SJSA1 (cell line): Measurements from ENCODE around the gene LIN37. TPM values are rescaled to one million over a fixed set of nuclear protein-coding genes. Genes with fewer than 3 reads are reported as not detected.

Experiments
- DNase-seq, 2 experiments: peaks; one replicate each; pipeline ENCODE4 v3.0.0-alpha.2; 2015 to 2020; ENCODE audit warnings: low spot score in 2 of 2, low read depth in 1 of 2
- H3K27ac ChIP-seq: fragments of 250-450 bp; sonication (Bioruptor Pico); 2 replicates; pipeline ENCODE4 v1.5.1; 2020; ENCODE audit warnings: mild to moderate bottlenecking, moderate library complexity
- H3K27me3 ChIP-seq: fragments of 250-450 bp; sonication (Bioruptor Pico); replicated peaks from 2 replicates; pipeline ENCODE4 v1.5.1; 2020; ENCODE audit warnings: mild to moderate bottlenecking, moderate library complexity
- H3K36me3 ChIP-seq: fragments of 250-450 bp; sonication (Bioruptor Pico); 2 replicates; pipeline ENCODE4 v1.5.1; 2020; ENCODE audit warnings: mild to moderate bottlenecking
- H3K4me1 ChIP-seq: fragments of 250-450 bp; sonication (Bioruptor Pico); replicated peaks from 2 replicates; pipeline ENCODE4 v1.6.1; 2021; ENCODE audit warnings: mild to moderate bottlenecking
- H3K4me3 ChIP-seq: fragments of 250-450 bp; sonication (Bioruptor Pico); 2 replicates; pipeline ENCODE4 v1.5.1; 2020; ENCODE audit warnings: mild to moderate bottlenecking
- H3K9me3 ChIP-seq: fragments of 250-450 bp; sonication (Bioruptor Pico); replicated peaks from 2 replicates; pipeline ENCODE4 v1.5.1; 2020; ENCODE audit warnings: mild to moderate bottlenecking
- total RNA-seq: library from RNA; depleted of rRNA; stranded (reverse); fragments of >200 nt; shearing (Covaris generic); gene quantifications from 2 replicates; pipeline ENCODE4 v1.2.3, GENCODE V29; 2014

LIN37 gene
- total RNA-seq, 1 experiment from 2014 or later, result 7.1 TPM

GRCh38 chr19:35785339-35785627, 36.9 kb downstream of the LIN37 start:
- Histone ChIP-seq H3K4me1 (no peaks in the 10 kb centered on the region), H3K27ac (no peak overlapping the region), H3K36me3 (peaks cover 39% of the 10 kb centered on the region), H3K9me3 (no peaks in the 10 kb centered on the region), H3K27me3 (no peaks in the 10 kb centered on the region), H3K4me3 (no peak overlapping the region)
- DNase-seq, result peak in 1 of 2 experiments; percentile 41

GRCh38 chr19:35786299-35787160, 38.2 kb downstream of the LIN37 start:
- DNase-seq, result peak in 1 of 2 experiments; percentile 37
- Histone ChIP-seq H3K36me3 (peaks cover 33% of the 10 kb centered on the region), H3K4me1 (no peaks in the 10 kb centered on the region), H3K27ac (no peak overlapping the region), H3K9me3 (no peaks in the 10 kb centered on the region), H3K4me3 (no peak overlapping the region), H3K27me3 (no peaks in the 10 kb centered on the region)

DNA sequence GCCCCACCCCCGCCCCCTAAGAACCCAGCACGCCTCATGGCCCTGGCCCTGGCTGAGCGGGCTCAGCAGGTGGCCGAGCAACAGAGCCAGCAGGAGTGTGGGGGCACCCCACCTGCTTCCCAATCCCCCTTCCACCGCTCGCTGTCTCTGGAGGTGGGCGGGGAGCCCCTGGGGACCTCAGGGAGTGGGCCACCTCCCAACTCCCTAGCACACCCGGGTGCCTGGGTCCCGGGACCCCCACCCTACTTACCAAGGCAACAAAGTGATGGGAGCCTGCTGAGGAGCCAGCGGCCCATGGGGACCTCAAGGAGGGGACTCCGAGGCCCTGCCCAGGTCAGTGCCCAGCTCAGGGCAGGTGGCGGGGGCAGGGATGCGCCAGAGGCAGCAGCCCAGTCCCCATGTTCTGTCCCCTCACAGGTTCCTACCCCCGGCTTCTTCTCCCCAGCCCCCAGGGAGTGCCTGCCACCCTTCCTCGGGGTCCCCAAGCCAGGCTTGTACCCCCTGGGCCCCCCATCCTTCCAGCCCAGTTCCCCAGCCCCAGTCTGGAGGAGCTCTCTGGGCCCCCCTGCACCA, 38.9 kb downstream of the LIN37 start:
- H3K36me3 ChIP-seq, result peaks cover 26% of the 10 kb centered on the region
- no peaks in the 10 kb centered on the region for H3K9me3 ChIP-seq
- no peak overlapping the region for H3K4me3 ChIP-seq
- no peaks in the 10 kb centered on the region for H3K27me3 ChIP-seq
- H3K27ac ChIP-seq, result no peak overlapping the region
- no peaks in the 10 kb centered on the region for H3K4me1 ChIP-seq
- DNase-seq, result no peak

DNA sequence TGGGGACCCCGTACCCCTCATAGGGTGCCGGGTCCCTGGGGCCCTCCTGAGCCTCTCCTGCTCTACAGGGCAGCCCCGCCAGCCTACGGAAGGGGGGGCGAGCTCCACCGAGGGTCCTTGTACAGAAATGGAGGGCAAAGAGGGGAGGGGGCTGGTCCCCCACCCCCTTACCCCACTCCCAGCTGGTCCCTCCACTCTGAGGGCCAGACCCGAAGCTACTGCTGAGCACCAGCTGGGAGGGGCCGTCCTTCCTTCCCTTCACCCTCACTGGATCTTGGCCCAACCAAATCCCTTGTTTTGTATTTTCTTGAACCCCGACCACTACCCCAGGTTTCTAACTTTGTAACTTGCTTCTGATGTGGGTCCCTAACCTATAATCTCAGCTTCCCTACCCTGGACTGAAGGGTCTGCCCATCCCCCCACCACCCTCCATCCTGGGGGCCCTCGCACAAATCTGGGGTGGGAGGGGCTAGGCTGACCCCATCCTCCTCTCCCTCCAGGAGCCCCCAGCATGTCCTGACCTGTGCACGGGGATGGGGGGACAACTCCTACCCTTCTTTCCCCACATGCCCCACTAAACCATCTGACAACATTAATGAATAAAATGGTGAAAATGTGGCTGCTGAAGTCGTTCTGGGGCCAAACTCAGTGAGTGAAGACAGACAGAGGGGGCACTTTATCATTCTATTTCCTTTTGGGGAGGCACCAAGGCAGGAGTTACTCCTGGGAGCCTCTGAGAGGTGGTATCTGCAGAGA, 40.0 kb downstream of the LIN37 start:
- no peaks in the 10 kb centered on the region for H3K9me3 ChIP-seq
- peaks cover 16% of the 10 kb centered on the region for H3K36me3 ChIP-seq
- no peaks in the 10 kb centered on the region for H3K4me1 ChIP-seq
- DNase-seq, result no peak
- no peaks in the 10 kb centered on the region for H3K27me3 ChIP-seq
- H3K27ac ChIP-seq, result no peak overlapping the region
- no peak overlapping the region for H3K4me3 ChIP-seq

GRCh38 chr19:35789195-35789977, 41.0 kb downstream of the LIN37 start:
- peaks cover 14% of the 10 kb centered on the region for H3K36me3 ChIP-seq
- no peak overlapping the region for H3K4me3 ChIP-seq
- no peaks in the 10 kb centered on the region for H3K27me3 ChIP-seq
- no peaks in the 10 kb centered on the region for H3K9me3 ChIP-seq
- no peaks in the 10 kb centered on the region for H3K4me1 ChIP-seq
- no peak overlapping the region for H3K27ac ChIP-seq
- no peak for DNase-seq

DNA sequence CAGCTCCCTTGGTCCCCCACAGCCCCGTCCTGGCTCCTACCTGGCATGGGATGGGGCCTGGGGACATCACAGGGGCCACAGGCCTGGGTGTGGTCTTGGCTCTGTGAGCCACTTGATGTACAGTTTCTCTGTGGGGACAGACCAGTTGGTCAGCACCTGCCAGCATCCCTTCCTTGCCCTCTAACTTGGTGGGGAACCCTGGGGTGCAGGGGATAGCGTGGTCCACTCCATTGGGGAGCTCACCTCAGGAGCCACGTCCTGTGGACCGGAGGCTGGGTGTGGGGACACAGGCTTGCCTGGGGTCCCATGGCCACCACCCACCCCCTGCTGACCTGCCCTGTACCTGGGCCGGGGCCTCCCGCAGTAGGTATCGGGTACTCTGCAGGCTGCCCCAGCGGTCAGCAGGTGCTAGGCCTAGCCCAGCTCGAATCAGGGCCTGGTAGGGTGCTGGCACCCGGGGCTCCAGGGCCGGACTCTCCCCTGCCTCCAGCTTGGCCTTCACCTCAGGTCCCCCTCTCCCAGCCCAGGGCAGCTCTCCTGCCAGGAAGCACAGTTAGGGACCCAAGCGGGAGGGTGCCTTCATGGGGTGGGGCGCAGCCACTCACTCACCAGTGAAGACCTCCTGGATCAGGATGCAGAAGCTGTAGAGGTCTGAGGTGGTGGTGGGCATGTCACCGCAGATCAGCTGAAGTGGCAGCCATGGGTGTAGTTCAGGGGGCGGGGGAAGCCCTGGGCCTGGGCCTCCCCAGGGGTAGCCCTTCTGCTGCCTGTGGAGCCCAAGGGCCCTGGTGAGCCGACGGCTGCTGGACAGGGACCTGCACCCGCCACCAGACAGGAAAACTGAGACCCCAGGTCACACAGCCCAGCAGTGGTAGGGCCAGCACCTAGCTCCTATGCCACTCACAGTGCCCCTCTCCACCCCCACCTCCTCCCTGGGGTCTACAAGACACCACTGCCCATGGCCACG, 41.9 kb downstream of the LIN37 start:
- no peaks in the 10 kb centered on the region for H3K4me1 ChIP-seq

DNA sequence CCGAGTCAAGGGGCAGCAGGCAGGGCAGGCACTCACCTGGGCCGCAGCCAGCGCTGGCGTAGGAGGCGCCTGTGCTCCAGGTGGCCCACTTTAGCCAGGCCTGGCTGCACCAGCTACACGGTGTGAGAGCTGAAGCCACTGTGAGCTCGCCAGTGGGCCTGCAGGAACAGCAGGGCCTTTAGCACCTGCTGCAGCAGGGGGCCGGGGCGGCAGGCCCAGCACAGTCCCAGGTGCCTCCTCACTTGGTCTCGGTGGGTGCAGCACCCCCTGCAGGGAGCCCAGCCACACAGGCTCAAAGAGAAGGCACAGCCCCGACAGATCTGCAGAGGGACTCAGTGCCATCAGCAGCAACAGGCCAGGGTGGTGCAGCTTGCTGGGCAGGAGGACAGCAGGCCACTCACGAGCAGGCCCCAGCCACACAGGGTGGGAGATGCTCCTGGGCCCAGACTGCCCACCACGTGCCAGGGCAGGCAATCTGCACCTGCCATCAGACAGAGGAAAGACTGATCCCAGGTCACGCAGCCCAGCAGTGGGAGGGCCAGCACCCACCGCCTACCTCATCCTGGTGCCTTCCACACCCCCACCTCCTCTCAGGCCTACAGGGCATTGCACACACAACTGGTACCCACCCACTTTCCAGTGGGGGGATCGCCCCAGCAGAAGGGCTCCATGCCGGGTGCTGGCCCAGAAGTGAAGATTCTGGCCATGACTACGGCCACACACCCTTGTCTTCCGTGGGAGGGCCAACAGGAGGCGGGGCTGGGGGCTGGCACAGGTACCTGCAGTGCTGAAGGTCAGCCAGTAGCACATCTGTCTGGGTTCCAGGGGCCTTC, 42.8 kb downstream of the LIN37 start:
- H3K4me1 ChIP-seq, result no peaks in the 10 kb centered on the region
- H3K36me3 ChIP-seq, result peaks cover under 1% of the 10 kb centered on the region; the same call in 1 of the 2 replicates
- H3K27me3 ChIP-seq, result peaks cover 11% of the 10 kb centered on the region
- no peak overlapping the region for H3K4me3 ChIP-seq
- H3K27ac ChIP-seq, result no peak overlapping the region
- DNase-seq, result peak in 1 of 2 experiments; percentile 39
- H3K9me3 ChIP-seq, result no peaks in the 10 kb centered on the region

More for the DNA sequence above, 41.9 kb downstream of the LIN37 start:
- no peaks in the 10 kb centered on the region for H3K9me3 ChIP-seq
- no peak overlapping the region for H3K4me3 ChIP-seq
- peak in 1 of 2 experiments; percentile 42 for DNase-seq
- H3K36me3 ChIP-seq, result peaks cover 7% of the 10 kb centered on the region
- H3K27me3 ChIP-seq, result peaks cover 2% of the 10 kb centered on the region
- no peak overlapping the region for H3K27ac ChIP-seq

DNA sequence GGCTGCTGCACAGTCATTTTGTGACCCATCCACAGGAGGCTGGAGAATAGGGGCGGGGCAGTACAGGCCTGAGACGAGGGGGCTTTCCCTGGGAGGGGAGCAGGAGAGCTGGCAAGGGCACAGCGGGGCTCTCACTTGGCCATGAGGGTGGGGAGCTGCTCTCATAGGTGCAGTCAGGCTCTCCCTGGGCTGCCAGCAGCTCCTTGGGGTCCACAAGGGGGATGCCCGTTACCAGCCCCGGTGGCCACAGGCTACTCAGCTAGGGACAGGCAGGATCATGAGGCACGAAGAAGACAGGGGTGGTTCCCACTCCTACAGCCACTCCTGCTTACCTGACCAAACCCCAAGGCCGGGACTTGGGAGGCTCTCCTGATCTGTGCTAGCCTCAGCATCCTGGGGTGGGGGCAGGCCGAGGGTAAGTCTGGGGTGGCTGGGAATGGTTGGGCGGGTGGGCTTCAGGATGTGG, 43.5 kb downstream of the LIN37 start:
- no peaks in the 10 kb centered on the region for H3K9me3 ChIP-seq
- no peak overlapping the region for H3K4me3 ChIP-seq
- peaks cover 17% of the 10 kb centered on the region for H3K27me3 ChIP-seq
- no peak overlapping the region for H3K27ac ChIP-seq
- no peaks in the 10 kb centered on the region for H3K4me1 ChIP-seq
- DNase-seq, result no peak
- H3K36me3 ChIP-seq, result no peaks in the 10 kb centered on the region

- Histone ChIP-seq H3K27ac (no peak overlapping the region), H3K27me3 (peaks cover 17% of the 10 kb centered on the region), H3K36me3 (no peaks in the 10 kb centered on the region), H3K9me3 (no peaks in the 10 kb centered on the region), H3K4me1 (no peaks in the 10 kb centered on the region), H3K4me3 (no peak overlapping the region)
- DNase-seq, result no peak
These were observed 43.9 kb downstream of the LIN37 start for GRCh38 chr19:35792312-35792711.

DNA sequence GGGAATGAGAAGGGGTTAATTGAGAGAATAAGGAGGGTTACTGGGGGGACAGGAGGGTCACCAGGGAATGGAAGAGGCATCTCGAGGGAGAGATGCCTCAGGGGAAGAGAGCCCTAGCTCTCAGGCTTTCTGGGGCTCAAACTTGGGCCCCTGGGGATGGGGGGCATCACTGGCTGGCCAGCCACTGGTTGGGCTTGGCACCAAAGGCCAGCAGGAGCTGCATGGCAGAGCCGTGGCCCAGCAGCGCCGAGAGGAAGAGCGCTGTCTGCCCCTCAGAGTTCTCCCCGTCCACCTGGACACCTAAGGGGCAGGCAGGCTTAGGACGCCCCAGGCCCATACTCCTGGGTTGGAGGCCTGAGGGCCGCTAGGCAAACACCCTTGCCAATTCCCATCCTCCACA, 44.5 kb downstream of the LIN37 start:
- H3K9me3 ChIP-seq, result no peaks in the 10 kb centered on the region
- no peak overlapping the region for H3K4me3 ChIP-seq
- DNase-seq, result no peak
- no peak overlapping the region for H3K27ac ChIP-seq
- H3K4me1 ChIP-seq, result no peaks in the 10 kb centered on the region
- H3K36me3 ChIP-seq, result no peaks in the 10 kb centered on the region
- peaks cover 21% of the 10 kb centered on the region for H3K27me3 ChIP-seq

DNA sequence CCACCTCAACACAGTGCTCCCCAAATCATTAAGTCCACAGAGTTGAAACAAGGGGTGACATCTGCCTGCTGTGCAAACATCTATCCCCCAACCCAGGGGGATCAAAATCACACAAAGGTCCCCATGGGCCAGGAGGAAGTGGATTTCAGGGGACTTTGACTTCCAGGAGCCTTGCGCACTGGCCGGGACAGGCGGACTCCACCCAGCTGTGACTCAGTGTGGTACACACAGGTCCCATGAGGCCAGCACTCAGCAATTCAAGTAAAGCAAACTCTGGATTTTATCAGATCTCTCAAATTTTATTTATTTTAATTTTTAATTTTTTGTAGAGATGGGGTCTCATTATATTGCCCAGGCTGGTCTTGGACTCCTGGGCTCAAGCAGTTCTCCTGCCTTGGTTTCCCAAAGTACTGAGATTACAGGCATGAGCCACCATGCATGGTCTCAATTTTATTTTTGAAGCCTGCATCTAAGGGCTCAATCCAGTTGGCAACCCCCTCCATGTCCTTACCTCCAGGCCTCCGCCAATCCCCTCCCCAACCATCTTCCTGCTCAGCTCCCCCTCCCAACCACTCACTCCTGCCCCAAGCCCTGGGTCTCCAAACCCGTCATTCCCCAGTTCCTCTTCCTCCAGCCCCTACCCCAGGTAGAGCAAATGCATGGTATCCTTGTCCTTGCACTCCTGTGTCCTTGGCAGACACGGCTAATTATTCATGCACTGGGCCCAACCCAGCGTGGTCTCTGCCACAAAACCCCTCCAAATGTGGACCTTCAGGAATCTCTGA, 45.2 kb downstream of the LIN37 start:
- no peak overlapping the region for H3K4me3 ChIP-seq
- peaks cover 23% of the 10 kb centered on the region for H3K27me3 ChIP-seq
- no peaks in the 10 kb centered on the region for H3K4me1 ChIP-seq
- H3K36me3 ChIP-seq, result no peaks in the 10 kb centered on the region
- no peak overlapping the region for H3K27ac ChIP-seq
- no peaks in the 10 kb centered on the region for H3K9me3 ChIP-seq
- DNase-seq, result no peak
